K562 (cell line): ENCODE data around the gene DNMBP.

Experiments used
- ARID3B ChIP-seq: fragments of 250-450 bp; sonication (Bioruptor Pico); IDR thresholded peaks from 2 replicates; pipeline ENCODE4 v1.4.0; 2020; ENCODE audit warnings: borderline replicate concordance
- CTCF ChIP-seq, 3 experiments: IDR thresholded peaks in 2 of 3; conservative IDR thresholded peaks in 1 of 3; 2 replicates each; pipeline ENCODE4 v1.5.1; 2011 to 2012; ENCODE audit warnings: low read length in 3 of 3, mild to moderate bottlenecking in 3 of 3, control low read depth in 2 of 3, improper control_type of control experiment in 1 of 3, inconsistent platforms in 1 of 3, low read depth in 1 of 3, mixed read lengths in 1 of 3, moderate library complexity in 1 of 3; ENCODE audit not compliant: insufficient read depth in 2 of 3
- PHF20 ChIP-seq: fragments of 450-650 bp; IDR thresholded peaks from 2 replicates; pipeline ENCODE4 v1.6.1; 2018; ENCODE audit not compliant: partially characterized antibody
- PHTF2 ChIP-seq: fragments of 250-450 bp; sonication (Bioruptor Pico); IDR thresholded peaks from 2 replicates; pipeline ENCODE4 v1.5.0; 2021; ENCODE audit warnings: mild to moderate bottlenecking
- RFX5 ChIP-seq: IDR thresholded peaks from 2 replicates; pipeline ENCODE4 v1.6.1; 2011; ENCODE audit warnings: low read depth, mild to moderate bottlenecking, improper control_type of control experiment, low read length
- SMAD3 ChIP-seq: fragments of 450-650 bp; formaldehyde crosslinking; conservative IDR thresholded peaks from 2 replicates; pipeline ENCODE4 v1.4.0; 2020; ENCODE audit warnings: mild to moderate bottlenecking
- TCF7L2 ChIP-seq: fragments of 150-350 bp; IDR thresholded peaks from 2 replicates; pipeline ENCODE4 v1.6.1; 2016; ENCODE audit warnings: low read depth, mild to moderate bottlenecking, low read length, moderate library complexity
- ZNF780A ChIP-seq: fragments of 250-450 bp; sonication (Bioruptor Pico); IDR thresholded peaks from 2 replicates; pipeline ENCODE4 v1.5.0; 2021; ENCODE audit warnings: mild to moderate bottlenecking
- TF ChIP-seq, protein P1 (sequence below): fragments of 250-450 bp; sonication (Bioruptor Pico); IDR thresholded peaks from 2 replicates; pipeline ENCODE4 v1.5.0; 2022; ENCODE audit warnings: mild to moderate bottlenecking

- TF ChIP-seq CTCF (IDR thresholded peaks at IDR 0.05 in 2 of 3, conservative IDR thresholded peaks at IDR 0.05 in 1 of 3; ENCODE audit: insufficient read depth in 2 of 3, low read depth in 1 of 3, low read length in 3 of 3) (no peak), RFX5 (no peak), PHTF2 (no peak), PHF20 (no peak), SMAD3 (CRISPR knock-in tag) (no peak), TCF7L2 (no peak), ZNF780A (CRISPR knock-in tag) (no peak), ARID3B (no peak)
- TF ChIP-seq, protein P1, sequence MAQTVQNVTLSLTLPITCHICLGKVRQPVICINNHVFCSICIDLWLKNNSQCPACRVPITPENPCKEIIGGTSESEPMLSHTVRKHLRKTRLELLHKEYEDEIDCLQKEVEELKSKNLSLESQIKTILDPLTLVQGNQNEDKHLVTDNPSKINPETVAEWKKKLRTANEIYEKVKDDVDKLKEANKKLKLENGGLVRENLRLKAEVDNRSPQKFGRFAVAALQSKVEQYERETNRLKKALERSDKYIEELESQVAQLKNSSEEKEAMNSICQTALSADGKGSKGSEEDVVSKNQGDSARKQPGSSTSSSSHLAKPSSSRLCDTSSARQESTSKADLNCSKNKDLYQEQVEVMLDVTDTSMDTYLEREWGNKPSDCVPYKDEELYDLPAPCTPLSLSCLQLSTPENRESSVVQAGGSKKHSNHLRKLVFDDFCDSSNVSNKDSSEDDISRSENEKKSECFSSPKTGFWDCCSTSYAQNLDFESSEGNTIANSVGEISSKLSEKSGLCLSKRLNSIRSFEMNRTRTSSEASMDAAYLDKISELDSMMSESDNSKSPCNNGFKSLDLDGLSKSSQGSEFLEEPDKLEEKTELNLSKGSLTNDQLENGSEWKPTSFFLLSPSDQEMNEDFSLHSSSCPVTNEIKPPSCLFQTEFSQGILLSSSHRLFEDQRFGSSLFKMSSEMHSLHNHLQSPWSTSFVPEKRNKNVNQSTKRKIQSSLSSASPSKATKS (CRISPR knock-in tag) = no peak
These were observed 28.1 kb downstream of the DNMBP start for GRCh38 chr10:99981581-99982199.
